HepG2 (cell line): ENCODE results near the gene TRAP1. TPM values are rescaled to one million over a fixed set of nuclear protein-coding genes. Genes with fewer than 3 reads are reported as not detected.
A peak's percentile ranks its signal among the peaks of the same experiment; 100 is the strongest.

Experiments used
- DRAP1 ChIP-seq: IDR thresholded peaks from 2 replicates; pipeline ENCODE4 v1.6.1; 2016; ENCODE audit warnings: missing genetic modification reagents, missing compliant biosample characterization
- FOXA1 ChIP-seq, 2 experiments: fragments of 450-650 bp in 1 of 2; sonication (generic) in 1 of 2; formaldehyde crosslinking in 1 of 2; IDR thresholded peaks; 2 replicates each; pipeline versions ENCODE4 v1.4.0 to v1.6.1; 2016 to 2020; ENCODE audit warnings: missing genetic modification reagents in 1 of 2
- FOXO1 ChIP-seq: sonication (generic); formaldehyde crosslinking; IDR thresholded peaks from 2 replicates; pipeline ENCODE4 v1.4.0; 2020; ENCODE audit warnings: missing genetic modification reagents
- GABPA ChIP-seq, 2 experiments: IDR thresholded peaks; 2 replicates each; pipeline ENCODE4 v1.6.1; 2011 to 2016; ENCODE audit warnings: low read depth in 2 of 2, low read length in 1 of 2, missing biosample characterization in 1 of 2, missing genetic modification characterization in 1 of 2
- HINFP ChIP-seq: sonication (generic); formaldehyde crosslinking; IDR thresholded peaks from 2 replicates; pipeline ENCODE4 v1.4.0; 2020; ENCODE audit warnings: low read depth, mild to moderate bottlenecking, missing genetic modification reagents
- HNF4A ChIP-seq: sonication (generic); formaldehyde crosslinking; IDR thresholded peaks from 2 replicates; pipeline ENCODE4 v1.4.0; 2020; ENCODE audit warnings: missing genetic modification reagents
- HNF4G ChIP-seq, 2 experiments: sonication (generic) in 1 of 2; formaldehyde crosslinking in 1 of 2; IDR thresholded peaks; 2 replicates each; pipeline versions ENCODE4 v1.4.0 to v1.6.1; 2011 to 2020; ENCODE audit warnings: borderline replicate concordance in 2 of 2, low read depth in 2 of 2, mild to moderate bottlenecking in 2 of 2, low read length in 1 of 2, missing genetic modification reagents in 1 of 2, moderate library complexity in 1 of 2
- IKZF5 ChIP-seq: IDR thresholded peaks from 2 replicates; pipeline ENCODE4 v1.6.1; 2018; ENCODE audit warnings: missing genetic modification reagents, mild to moderate bottlenecking, missing compliant biosample characterization
- MED1 ChIP-seq: sonication (generic); formaldehyde crosslinking; IDR thresholded peaks from 2 replicates; pipeline ENCODE4 v1.4.0; 2020; ENCODE audit warnings: missing genetic modification reagents
- MEIS1 ChIP-seq: sonication (generic); formaldehyde crosslinking; IDR thresholded peaks from 2 replicates; pipeline ENCODE4 v1.9.0; 2021; ENCODE audit warnings: mild to moderate bottlenecking, missing genetic modification reagents, moderate library complexity, borderline replicate concordance
- SMAD3 ChIP-seq: sonication (generic); formaldehyde crosslinking; IDR thresholded peaks from 2 replicates; pipeline ENCODE4 v1.4.0; 2020; ENCODE audit warnings: missing genetic modification reagents
- TEAD3 ChIP-seq: optimal IDR thresholded peaks from 2 replicates; pipeline ENCODE3; 2016; ENCODE audit warnings: borderline replicate concordance
- TFE3 ChIP-seq: IDR thresholded peaks from 2 replicates; pipeline ENCODE4 v1.6.1; 2016
- THRA ChIP-seq: sonication (generic); formaldehyde crosslinking; IDR thresholded peaks from 2 replicates; pipeline ENCODE4 v1.4.0; 2020; ENCODE audit warnings: missing genetic modification reagents, borderline replicate concordance
- UBTF ChIP-seq: sonication (generic); formaldehyde crosslinking; IDR thresholded peaks from 2 replicates; pipeline ENCODE4 v1.4.0; 2020; ENCODE audit warnings: mild to moderate bottlenecking, missing genetic modification reagents
- ZC3H4 ChIP-seq: sonication (generic); formaldehyde crosslinking; IDR thresholded peaks from 2 replicates; pipeline ENCODE4 v1.4.0; 2020; ENCODE audit warnings: missing genetic modification reagents, borderline replicate concordance
- ZNF276 ChIP-seq: sonication (generic); formaldehyde crosslinking; IDR thresholded peaks from 2 replicates; pipeline ENCODE4 v1.4.0; 2020; ENCODE audit warnings: mild to moderate bottlenecking, low read depth, missing genetic modification reagents
- ZSCAN29 ChIP-seq: sonication (generic); formaldehyde crosslinking; conservative IDR thresholded peaks from 2 replicates; pipeline ENCODE4 v1.4.0; 2020; ENCODE audit warnings: mild to moderate bottlenecking, missing genetic modification reagents
- polyA plus RNA-seq, 8 experiments: library from polyadenylated mRNA; depleted of rRNA in 3 of 8; stranded (reverse) in 7 of 8; unstranded in 1 of 8; fragments of >200 nt; fragmentation: Illumina TruSeq in 4 of 8; extraction: Trizol in 4 of 8; gene quantifications; 2 replicates each; pipeline versions ENCODE4 v1.2.1 to v1.2.3, GENCODE V29; 2011 to 2016; ENCODE audit warnings: low read depth in 4 of 8, missing spikeins in 1 of 8, mixed read lengths in 1 of 8; ENCODE audit not compliant: insufficient read depth in 1 of 8
- total RNA-seq, 5 experiments: library from RNA; depleted of rRNA; stranded (reverse); fragments of >200 nt; fragmentation: Illumina TruSeq; extraction: Trizol; gene quantifications; 2 replicates each; pipeline ENCODE4 v1.2.3, GENCODE V29; 2016; ENCODE audit warnings: low read depth in 1 of 5

Gene TRAP1
- total and polyA plus RNA-seq, 2 of the 13 experiments (the other 11 are each of a cell fraction or from before 2014, with no cell fraction given): 127 to 240 TPM

- TF ChIP-seq HNF4G (IDR thresholded peaks at IDR 0.05; ENCODE audit: borderline replicate concordance, low read depth, low read length) (peak; percentile 29; the same call in 1 of the 2 replicates), HNF4G (CRISPR knock-in tag; IDR thresholded peaks at IDR 0.05; ENCODE audit: borderline replicate concordance, low read depth) (no peak; the same call in 1 of the 2 replicates), HNF4A (peak; percentile 89), DRAP1 (peak; percentile 35; the same call in 1 of the 2 replicates), IKZF5 (peak; percentile 29; the same call in 1 of the 2 replicates), GABPA (IDR thresholded peaks at IDR 0.05; ENCODE audit: low read depth, low read length) (no peak), GABPA (CRISPR knock-in tag; IDR thresholded peaks at IDR 0.05; ENCODE audit: low read depth) (peak; percentile 44; the same call in 1 of the 2 replicates), THRA (no peak), MEIS1 (CRISPR knock-in tag) (no peak), FOXO1 (CRISPR knock-in tag) (peak; percentile 27; the same call in 1 of the 2 replicates), ZNF276 (CRISPR knock-in tag) (no peak), UBTF (CRISPR knock-in tag) (peak; percentile 51; the same call in 1 of the 2 replicates), SMAD3 (CRISPR knock-in tag) (no peak), TEAD3 (peak; percentile 54), TFE3 (0 out of 2 replicates have a peak, but pooled peaks have one; percentile 41), ZC3H4 (CRISPR knock-in tag) (no peak), ZSCAN29 (CRISPR knock-in tag) (peak; percentile 81; the same call in 1 of the 2 replicates), HINFP (CRISPR knock-in tag) (peak; percentile 55; the same call in 1 of the 2 replicates), FOXA1 (IDR thresholded peaks at IDR 0.05) (no peak), FOXA1 (CRISPR knock-in tag; IDR thresholded peaks at IDR 0.05) (no peak), MED1 (CRISPR knock-in tag) (peak; percentile 58; the same call in 1 of the 2 replicates)
Observed at GRCh38 chr16:3640207-3640606, 77.1 kb downstream of the TRAP1 start (continued).
